Anterior cingulate cortex (tissue), 58 donors: ENCODE measurements around the gene WDR1.
A peak's percentile ranks its signal among the peaks of the same experiment; 100 is the strongest.

ENCODE experiments used
- DNase-seq, 58 donors: peaks; one replicate each; lab custom pipeline; 2025; lab: John Stamatoyannopoulos, UW

WDR1 gene

GRCh38 chr4:10115271-10115796 is 1.3 kb downstream of the WDR1 start:
- no peak for DNase-seq

- DNase-seq: no peak
Observed at GRCh38 chr4:10114607-10115006, 2.0 kb downstream of the WDR1 start.

- DNase-seq: no peak
Observed at GRCh38 chr4:10114147-10114546, 2.5 kb downstream of the WDR1 start.

GRCh38 chr4:10113362-10114047 is 3.1 kb downstream of the WDR1 start:
- no peak for DNase-seq

GRCh38 chr4:10112658-10113284 is 3.8 kb downstream of the WDR1 start:
- DNase-seq: no peak

GRCh38 chr4:10111067-10111801 is 5.4 kb downstream of the WDR1 start:
- no peak for DNase-seq

GRCh38 chr4:10109995-10110670 is 6.5 kb downstream of the WDR1 start:
- DNase-seq: no peak

- no peak for DNase-seq
Observed at GRCh38 chr4:10108818-10109783, 7.5 kb downstream of the WDR1 start.

GRCh38 chr4:10108391-10108790 is 8.2 kb downstream of the WDR1 start:
- DNase-seq: peak in 2 of 58 donors; percentile 31 to 44

GRCh38 chr4:10107111-10108091 is 9.2 kb downstream of the WDR1 start:
- DNase-seq: peak in 2 of 58 donors; percentile 40 to 49

- peak in 40 of 58 donors; percentile 6 to 84 (median 47) for DNase-seq
Observed at GRCh38 chr4:10106421-10107039, 10.1 kb downstream of the WDR1 start.

GRCh38 chr4:10105920-10106319 is 10.7 kb downstream of the WDR1 start:
- no peak for DNase-seq

GRCh38 chr4:10105421-10105820 is 11.2 kb downstream of the WDR1 start:
- DNase-seq: no peak

- no peak for DNase-seq
Observed at GRCh38 chr4:10104991-10105276, 11.7 kb downstream of the WDR1 start.

- peak in 10 of 58 donors; percentile 14 to 33 (median 22) for DNase-seq
Observed at GRCh38 chr4:10104211-10104990, 12.2 kb downstream of the WDR1 start.

- no peak for DNase-seq
Observed at GRCh38 chr4:10102474-10103332, 13.9 kb downstream of the WDR1 start.
